ENCODE measurements around the gene PTPN21. TPM values are rescaled to one million over a fixed set of nuclear protein-coding genes. Genes with fewer than 3 reads are reported as not detected.

The PTPN21 gene
- total and polyA plus RNA-seq, 2 of the 13 experiments (the other 11 are each of a cell fraction or from before 2014, with no cell fraction given): 2.0 to 3.7 TPM

GRCh38 chr14:88576222-88576621 lies 21.4 kb upstream of the PTPN21 start:
- intact Hi-C loops (cut with micrococcal nuclease; ENCODE audit: unreplicated experiment): no loop called here
- no peaks in the 10 kb centered on the region for H3K4me1 ChIP-seq (ENCODE audit: insufficient read depth, low read length)
- BruUV-seq (replicated peaks): no TSS peak
- H3K9ac ChIP-seq (ENCODE audit: insufficient read depth, low read depth, low read length): no peak overlapping the region
- H3K36me3 ChIP-seq (replicated peaks in 1 of 2; ENCODE audit: control insufficient read depth in 1 of 2, insufficient read depth in 2 of 2, low read length in 2 of 2): peaks cover 15 to 73% of the 10 kb centered on the region in 2 experiments
- no peak overlapping the region for H3K4me3 ChIP-seq (replicated peaks in 1 of 3; ENCODE audit: insufficient read depth in 1 of 3, low read depth in 2 of 3, low read length in 3 of 3)
- CTCF ChIA-PET (ENCODE audit: low intra/inter-chr PET ratio, low total read pairs): no interaction called here
- in situ Hi-C loops (cut with HindIII; ENCODE audit: extremely low pct_ligation_motif_present, low pct_unique_long_range_greater_than_20kb): no loop called here
- H3K79me2 ChIP-seq (ENCODE audit: insufficient read depth, low read length): no peaks in the 10 kb centered on the region
- no peak for ATAC-seq
- H4K20me1 ChIP-seq (ENCODE audit: insufficient read depth, low read length): no peaks in the 10 kb centered on the region
- DNase-seq (ENCODE audit: low spot score): no peak
- POLR2A ChIA-PET: no interaction called here
- TF ChIP-seq, protein P1, sequence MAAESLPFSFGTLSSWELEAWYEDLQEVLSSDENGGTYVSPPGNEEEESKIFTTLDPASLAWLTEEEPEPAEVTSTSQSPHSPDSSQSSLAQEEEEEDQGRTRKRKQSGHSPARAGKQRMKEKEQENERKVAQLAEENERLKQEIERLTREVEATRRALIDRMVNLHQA (CRISPR knock-in tag; IDR thresholded peaks at IDR 0.05): no peak
- TF ChIP-seq ZBTB14 (CRISPR knock-in tag; IDR thresholded peaks at IDR 0.05): no peak
- TF ChIP-seq TBP (CRISPR knock-in tag; IDR thresholded peaks at IDR 0.05): no peak
- TF ChIP-seq ZNF670 (CRISPR knock-in tag; IDR thresholded peaks at IDR 0.05; ENCODE audit: borderline replicate concordance): no peak
- no peak for TF ChIP-seq ZIK1 (CRISPR knock-in tag; IDR thresholded peaks at IDR 0.05; ENCODE audit: borderline replicate concordance, low read depth)
- TF ChIP-seq KDM6A (CRISPR knock-in tag; IDR thresholded peaks at IDR 0.05; ENCODE audit: low read depth): no peak
- TF ChIP-seq ZNF430 (CRISPR knock-in tag; IDR thresholded peaks at IDR 0.05): no peak
- TF ChIP-seq CSRNP2 (CRISPR knock-in tag; conservative IDR thresholded peaks at IDR 0.05; ENCODE audit: low read depth): no peak
- TF ChIP-seq ZMYM3 (CRISPR knock-in tag; IDR thresholded peaks at IDR 0.05): no peak
- TF ChIP-seq TCF7L2 (IDR thresholded peaks at IDR 0.05; ENCODE audit: low read depth, low read length): no peak
- no peak for TF ChIP-seq ZFP36L1 (CRISPR knock-in tag; IDR thresholded peaks at IDR 0.05)
- TF ChIP-seq ZNF891 (CRISPR knock-in tag; IDR thresholded peaks at IDR 0.05): no peak
- H3K27ac ChIP-seq (ENCODE audit: extremely low read length, insufficient read depth, low read length): no peak overlapping the region
- no peak overlapping the region for H2AFZ ChIP-seq (ENCODE audit: low read length)
- FAIRE-seq: no peak
- H3K9me3 ChIP-seq (ENCODE audit: low read length): no peaks in the 10 kb centered on the region
- H3K4me2 ChIP-seq (ENCODE audit: low read depth, low read length): no peak overlapping the region
- H3K27me3 ChIP-seq (ENCODE audit: control insufficient read depth in 1 of 2, insufficient read depth in 2 of 2, low read length in 2 of 2): no peaks in the 10 kb centered on the region
- WGBS (ENCODE audit: low lambda C conversion rate): 97% methylated on average over 5 of the region's 5 CpGs
